Astrocyte (in vitro differentiated cells and primary cell): ENCODE results near the gene RFTN2. TPM values are rescaled to one million over a fixed set of nuclear protein-coding genes. Genes with fewer than 3 reads are reported as not detected.

Experiments
- DNase-seq: peaks from one replicate; pipeline ENCODE4 v3.0.0-alpha.2; 2010; ENCODE audit warnings: low read depth
- FAIRE-seq: peaks from 2 replicates; lab custom pipeline; 2011; peaks lifted over from hg19 to GRCh38; lab: Jason Lieb, UNC
- H2AFZ ChIP-seq: 2 replicates; pipeline ENCODE4 v1.6.0; 2012; ENCODE audit warnings: low read depth, low read length, inconsistent platforms
- H3K27ac ChIP-seq: 2 replicates; pipeline ENCODE4 v1.5.1; 2011; ENCODE audit warnings: low read depth, low read length, inconsistent platforms
- H3K27me3 ChIP-seq: 2 replicates; pipeline ENCODE4 v1.6.0; 2011; ENCODE audit warnings: low read length, inconsistent platforms; ENCODE audit not compliant: insufficient read depth
- H3K36me3 ChIP-seq: 2 replicates; pipeline ENCODE4 v1.5.1; 2011; ENCODE audit warnings: low read length, inconsistent platforms; ENCODE audit not compliant: insufficient read depth
- H3K4me1 ChIP-seq: 2 replicates; pipeline ENCODE4 v1.5.1; 2011; ENCODE audit warnings: low read length, inconsistent platforms; ENCODE audit not compliant: insufficient read depth
- H3K4me2 ChIP-seq: 2 replicates; pipeline ENCODE4 v1.6.0; 2012; ENCODE audit warnings: low read length, inconsistent platforms
- H3K4me3 ChIP-seq: 2 replicates; pipeline ENCODE4 v1.5.1; 2011; ENCODE audit warnings: low read depth, mild to moderate bottlenecking, low read length, inconsistent platforms; ENCODE audit not compliant: insufficient read depth
- H3K79me2 ChIP-seq: 2 replicates; pipeline ENCODE4 v1.6.0; 2012; ENCODE audit warnings: mild to moderate bottlenecking, low read length, inconsistent platforms; ENCODE audit not compliant: insufficient read depth
- H3K9ac ChIP-seq: 2 replicates; pipeline ENCODE4 v1.6.0; 2012; ENCODE audit warnings: mild to moderate bottlenecking, low read length, inconsistent platforms
- H3K9me3 ChIP-seq: 2 replicates; pipeline ENCODE4 v1.5.1; 2012; ENCODE audit warnings: low read depth, mild to moderate bottlenecking, low read length, inconsistent platforms; ENCODE audit not compliant: insufficient read depth
- H4K20me1 ChIP-seq: 2 replicates; pipeline ENCODE4 v1.6.0; 2012; ENCODE audit warnings: low read length, inconsistent platforms; ENCODE audit not compliant: insufficient read depth
- H3K27ac Mint-ChIP-seq: one replicate; pipeline ENCODE4 v1.8.0; 2021; ENCODE audit warnings: mild to moderate bottlenecking, mixed read lengths; ENCODE audit not compliant: unreplicated experiment
- H3K27me3 Mint-ChIP-seq: one replicate; pipeline ENCODE4 v1.8.0; 2021; ENCODE audit warnings: low read depth, mixed read lengths; ENCODE audit not compliant: unreplicated experiment
- H3K36me3 Mint-ChIP-seq: one replicate; pipeline ENCODE4 v1.8.0; 2021; ENCODE audit warnings: low read depth, mixed read lengths; ENCODE audit not compliant: unreplicated experiment
- H3K4me1 Mint-ChIP-seq: one replicate; pipeline ENCODE4 v1.8.0; 2021; ENCODE audit warnings: low read depth, mixed read lengths; ENCODE audit not compliant: unreplicated experiment
- H3K4me3 Mint-ChIP-seq: one replicate; pipeline ENCODE4 v1.8.0; 2021; ENCODE audit warnings: mild to moderate bottlenecking, moderate library complexity, mixed read lengths; ENCODE audit not compliant: unreplicated experiment
- H3K9me3 Mint-ChIP-seq: one replicate; pipeline ENCODE4 v1.8.0; 2021; ENCODE audit warnings: mild to moderate bottlenecking, mixed read lengths; ENCODE audit not compliant: unreplicated experiment
- EZH2 ChIP-seq: IDR thresholded peaks from 2 replicates; pipeline ENCODE4 v1.6.1; 2012; ENCODE audit warnings: mild to moderate bottlenecking, low read length, inconsistent platforms; ENCODE audit not compliant: insufficient read depth
- total RNA-seq: library from RNA; stranded (reverse); gene quantifications from 2 replicates; pipeline ENCODE4 v1.2.1, GENCODE V29; 2021
- TF ChIP-seq, protein P1 (sequence below): IDR thresholded peaks from 2 replicates; pipeline ENCODE4 v1.5.1; 2011; ENCODE audit warnings: low read depth, mild to moderate bottlenecking, inconsistent platforms, low read length, moderate library complexity; ENCODE audit not compliant: insufficient read depth

Gene RFTN2
- total RNA-seq, 1 donor from 2014 or later: 7.1 TPM

DNA sequence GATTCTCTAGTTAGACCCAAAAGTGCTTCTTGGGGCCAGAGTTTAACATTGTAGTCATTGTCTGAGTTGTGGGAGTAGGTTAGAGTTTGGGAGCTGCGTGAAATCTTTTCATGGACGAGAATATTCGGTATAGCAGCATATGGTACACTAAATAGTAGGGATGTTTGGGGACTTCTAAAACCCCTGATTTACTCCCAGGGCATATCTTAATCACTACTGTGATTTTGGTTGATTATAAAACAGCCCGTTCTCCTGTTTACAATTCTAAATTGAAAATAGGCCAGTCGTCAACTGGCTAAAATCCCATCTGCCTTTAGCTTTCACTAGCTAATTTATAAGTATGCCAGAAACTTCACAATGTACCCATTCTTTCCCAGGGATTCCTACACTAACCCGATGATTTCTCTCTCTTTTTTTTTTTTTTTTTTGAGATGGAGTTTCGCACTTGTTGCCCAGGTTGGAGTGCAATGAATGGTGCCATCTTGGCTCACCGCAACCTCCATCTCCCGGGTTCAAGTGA lies 115.2 kb downstream of the RFTN2 start:
- no peaks in the 10 kb centered on the region for H3K27me3 Mint-ChIP-seq

DNA sequence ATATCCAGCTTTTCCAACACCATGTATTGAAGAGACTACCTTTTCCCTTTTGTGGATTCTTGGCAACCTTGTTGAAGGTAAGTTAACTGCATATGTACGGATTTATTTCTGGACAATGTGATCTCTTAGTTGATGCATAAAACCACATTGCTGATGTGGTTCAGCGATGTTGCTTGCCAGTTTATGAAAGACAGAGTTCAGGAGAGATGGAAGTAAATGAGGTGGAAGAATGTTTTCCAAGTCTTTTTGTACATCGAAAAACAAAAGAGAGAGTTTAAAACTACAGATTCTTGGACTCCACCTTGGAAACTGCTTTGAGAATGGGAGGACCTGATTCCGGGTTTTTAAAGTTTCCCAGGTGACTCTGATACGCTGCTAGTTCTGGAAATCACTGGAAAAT lies 115.7 kb downstream of the RFTN2 start:
- H3K36me3 Mint-ChIP-seq: peaks cover 19% of the 10 kb centered on the region
- no peak for FAIRE-seq
- no peak overlapping the region for H3K27ac Mint-ChIP-seq
- Histone ChIP-seq H3K9ac (no peak overlapping the region), H3K27me3 (no peaks in the 10 kb centered on the region), H3K4me1 (no peaks in the 10 kb centered on the region), H3K4me3 (no peak overlapping the region), H3K79me2 (no peaks in the 10 kb centered on the region), H3K27ac (no peak overlapping the region), H2AFZ (no peak overlapping the region), H3K4me2 (no peak overlapping the region), H3K36me3 (peaks cover 3% of the 10 kb centered on the region), H3K9me3 (no peaks in the 10 kb centered on the region), H4K20me1 (no peaks in the 10 kb centered on the region)
- H3K4me1 Mint-ChIP-seq: peaks cover 4% of the 10 kb centered on the region
- TF ChIP-seq, protein P1, sequence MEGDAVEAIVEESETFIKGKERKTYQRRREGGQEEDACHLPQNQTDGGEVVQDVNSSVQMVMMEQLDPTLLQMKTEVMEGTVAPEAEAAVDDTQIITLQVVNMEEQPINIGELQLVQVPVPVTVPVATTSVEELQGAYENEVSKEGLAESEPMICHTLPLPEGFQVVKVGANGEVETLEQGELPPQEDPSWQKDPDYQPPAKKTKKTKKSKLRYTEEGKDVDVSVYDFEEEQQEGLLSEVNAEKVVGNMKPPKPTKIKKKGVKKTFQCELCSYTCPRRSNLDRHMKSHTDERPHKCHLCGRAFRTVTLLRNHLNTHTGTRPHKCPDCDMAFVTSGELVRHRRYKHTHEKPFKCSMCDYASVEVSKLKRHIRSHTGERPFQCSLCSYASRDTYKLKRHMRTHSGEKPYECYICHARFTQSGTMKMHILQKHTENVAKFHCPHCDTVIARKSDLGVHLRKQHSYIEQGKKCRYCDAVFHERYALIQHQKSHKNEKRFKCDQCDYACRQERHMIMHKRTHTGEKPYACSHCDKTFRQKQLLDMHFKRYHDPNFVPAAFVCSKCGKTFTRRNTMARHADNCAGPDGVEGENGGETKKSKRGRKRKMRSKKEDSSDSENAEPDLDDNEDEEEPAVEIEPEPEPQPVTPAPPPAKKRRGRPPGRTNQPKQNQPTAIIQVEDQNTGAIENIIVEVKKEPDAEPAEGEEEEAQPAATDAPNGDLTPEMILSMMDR: no peak
- no peak for TF ChIP-seq EZH2
- H3K4me3 Mint-ChIP-seq: no peak overlapping the region
- peak; percentile 43 for DNase-seq
- H3K9me3 Mint-ChIP-seq: peaks cover 2% of the 10 kb centered on the region
- H3K27me3 Mint-ChIP-seq: no peaks in the 10 kb centered on the region

More for the DNA sequence above, 115.2 kb downstream of the RFTN2 start:
- H3K4me1 ChIP-seq: no peaks in the 10 kb centered on the region
- TF ChIP-seq, protein P1: no peak
- no peak for TF ChIP-seq EZH2
- no peak overlapping the region for H2AFZ ChIP-seq
- H4K20me1 ChIP-seq: no peaks in the 10 kb centered on the region
- H3K36me3 ChIP-seq: no peaks in the 10 kb centered on the region
- no peaks in the 10 kb centered on the region for H3K27me3 ChIP-seq
- H3K9me3 ChIP-seq: no peaks in the 10 kb centered on the region
- Mint-ChIP-seq H3K4me3 (no peak overlapping the region), H3K9me3 (peaks cover 2% of the 10 kb centered on the region), H3K36me3 (peaks cover 19% of the 10 kb centered on the region), H3K4me1 (peaks cover 4% of the 10 kb centered on the region), H3K27ac (no peak overlapping the region)
- FAIRE-seq: no peak
- no peak overlapping the region for H3K27ac ChIP-seq
- no peak overlapping the region for H3K4me2 ChIP-seq
- no peak overlapping the region for H3K4me3 ChIP-seq
- no peak for DNase-seq
- no peak overlapping the region for H3K9ac ChIP-seq
- no peaks in the 10 kb centered on the region for H3K79me2 ChIP-seq

DNA sequence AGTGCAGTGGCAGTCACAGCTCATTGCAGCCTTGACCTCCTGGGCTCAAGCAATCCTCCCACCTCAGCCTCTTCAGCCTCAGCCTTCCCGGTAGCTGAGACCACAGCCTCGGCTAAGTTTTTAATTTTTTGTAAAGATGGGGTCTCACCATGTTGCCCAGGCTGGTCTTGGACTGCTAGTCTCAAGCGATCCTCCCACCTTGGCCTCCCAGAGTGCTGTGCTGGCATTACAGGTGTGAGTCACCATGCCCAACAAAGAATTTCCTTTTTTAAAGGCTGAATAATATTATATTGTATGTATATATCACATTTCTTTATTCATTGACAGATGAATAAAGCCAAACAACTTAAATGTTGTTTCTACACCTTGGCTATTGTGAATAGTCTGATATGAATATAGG lies 117.0 kb downstream of the RFTN2 start:
- Histone ChIP-seq H4K20me1 (no peaks in the 10 kb centered on the region), H3K4me1 (no peaks in the 10 kb centered on the region), H3K9me3 (no peaks in the 10 kb centered on the region), H3K79me2 (no peaks in the 10 kb centered on the region), H2AFZ (no peak overlapping the region), H3K4me3 (no peak overlapping the region), H3K9ac (no peak overlapping the region), H3K4me2 (no peak overlapping the region), H3K27me3 (no peaks in the 10 kb centered on the region), H3K36me3 (peaks cover 13% of the 10 kb centered on the region), H3K27ac (no peak overlapping the region)
- Mint-ChIP-seq H3K36me3 (peaks cover 13% of the 10 kb centered on the region), H3K4me3 (no peak overlapping the region), H3K9me3 (no peaks in the 10 kb centered on the region), H3K27ac (no peak overlapping the region), H3K4me1 (peaks cover 4% of the 10 kb centered on the region), H3K27me3 (no peaks in the 10 kb centered on the region)
- FAIRE-seq: no peak
- no peak for TF ChIP-seq EZH2
- TF ChIP-seq, protein P1: no peak
- no peak for DNase-seq
